ENCODE data around the gene SLC38A2.
A peak's percentile ranks its signal among the peaks of the same experiment; 100 is the strongest.

Gene SLC38A2

GRCh38 chr12:46386877-46387629 is 14.5 kb upstream of the SLC38A2 start (continued):
- no peak for TF ChIP-seq ZNF544 (tag by site-specific recombination; IDR thresholded peaks at IDR 0.05)
- 0 out of 2 replicates have a peak, but pooled peaks have one; percentile 11 for TF ChIP-seq ZEB2 (tag by site-specific recombination; IDR thresholded peaks at IDR 0.05)
- TF ChIP-seq, protein P1, sequence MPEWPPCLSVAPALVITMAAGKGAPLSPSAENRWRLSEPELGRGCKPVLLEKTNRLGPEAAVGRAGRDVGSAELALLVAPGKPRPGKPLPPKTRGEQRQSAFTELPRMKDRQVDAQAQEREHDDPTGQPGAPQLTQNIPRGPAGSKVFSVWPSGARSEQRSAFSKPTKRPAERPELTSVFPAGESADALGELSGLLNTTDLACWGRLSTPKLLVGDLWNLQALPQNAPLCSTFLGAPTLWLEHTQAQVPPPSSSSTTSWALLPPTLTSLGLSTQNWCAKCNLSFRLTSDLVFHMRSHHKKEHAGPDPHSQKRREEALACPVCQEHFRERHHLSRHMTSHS (tag by site-specific recombination; IDR thresholded peaks at IDR 0.05), result no peak
- TF ChIP-seq, protein P2, sequence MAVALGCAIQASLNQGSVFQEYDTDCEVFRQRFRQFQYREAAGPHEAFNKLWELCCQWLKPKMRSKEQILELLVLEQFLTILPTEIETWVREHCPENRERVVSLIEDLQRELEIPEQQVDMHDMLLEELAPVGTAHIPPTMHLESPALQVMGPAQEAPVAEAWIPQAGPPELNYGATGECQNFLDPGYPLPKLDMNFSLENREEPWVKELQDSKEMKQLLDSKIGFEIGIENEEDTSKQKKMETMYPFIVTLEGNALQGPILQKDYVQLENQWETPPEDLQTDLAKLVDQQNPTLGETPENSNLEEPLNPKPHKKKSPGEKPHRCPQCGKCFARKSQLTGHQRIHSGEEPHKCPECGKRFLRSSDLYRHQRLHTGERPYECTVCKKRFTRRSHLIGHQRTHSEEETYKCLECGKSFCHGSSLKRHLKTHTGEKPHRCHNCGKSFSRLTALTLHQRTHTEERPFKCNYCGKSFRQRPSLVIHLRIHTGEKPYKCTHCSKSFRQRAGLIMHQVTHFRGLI (tag by site-specific recombination; IDR thresholded peaks at IDR 0.05), result no peak
- no peak for TF ChIP-seq ZNF561 (tag by site-specific recombination; IDR thresholded peaks at IDR 0.05; ENCODE audit: borderline replicate concordance)
- TF ChIP-seq GLIS1 (tag by site-specific recombination; IDR thresholded peaks at IDR 0.05), result peak; percentile 12; the same call in 1 of the 2 replicates
- TF ChIP-seq, protein P3, sequence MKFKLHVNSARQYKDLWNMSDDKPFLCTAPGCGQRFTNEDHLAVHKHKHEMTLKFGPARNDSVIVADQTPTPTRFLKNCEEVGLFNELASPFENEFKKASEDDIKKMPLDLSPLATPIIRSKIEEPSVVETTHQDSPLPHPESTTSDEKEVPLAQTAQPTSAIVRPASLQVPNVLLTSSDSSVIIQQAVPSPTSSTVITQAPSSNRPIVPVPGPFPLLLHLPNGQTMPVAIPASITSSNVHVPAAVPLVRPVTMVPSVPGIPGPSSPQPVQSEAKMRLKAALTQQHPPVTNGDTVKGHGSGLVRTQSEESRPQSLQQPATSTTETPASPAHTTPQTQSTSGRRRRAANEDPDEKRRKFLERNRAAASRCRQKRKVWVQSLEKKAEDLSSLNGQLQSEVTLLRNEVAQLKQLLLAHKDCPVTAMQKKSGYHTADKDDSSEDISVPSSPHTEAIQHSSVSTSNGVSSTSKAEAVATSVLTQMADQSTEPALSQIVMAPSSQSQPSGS (tag by site-specific recombination; IDR thresholded peaks at IDR 0.05; ENCODE audit: low read depth), result no peak
- 0 out of 2 replicates have a peak, but pooled peaks have one; percentile 46 for TF ChIP-seq SP7 (tag by site-specific recombination; IDR thresholded peaks at IDR 0.05)
- TF ChIP-seq ZSCAN16 (tag by site-specific recombination; IDR thresholded peaks at IDR 0.05), result no peak
- peak; percentile 93 for TF ChIP-seq PRDM10 (tag by site-specific recombination; IDR thresholded peaks at IDR 0.05)
- TF ChIP-seq ZNF354C (tag by site-specific recombination; IDR thresholded peaks at IDR 0.05; ENCODE audit: borderline replicate concordance, low read depth), result no peak
- TF ChIP-seq SCRT1 (tag by site-specific recombination; IDR thresholded peaks at IDR 0.05; ENCODE audit: borderline replicate concordance), result no peak
- TF ChIP-seq, protein P4, sequence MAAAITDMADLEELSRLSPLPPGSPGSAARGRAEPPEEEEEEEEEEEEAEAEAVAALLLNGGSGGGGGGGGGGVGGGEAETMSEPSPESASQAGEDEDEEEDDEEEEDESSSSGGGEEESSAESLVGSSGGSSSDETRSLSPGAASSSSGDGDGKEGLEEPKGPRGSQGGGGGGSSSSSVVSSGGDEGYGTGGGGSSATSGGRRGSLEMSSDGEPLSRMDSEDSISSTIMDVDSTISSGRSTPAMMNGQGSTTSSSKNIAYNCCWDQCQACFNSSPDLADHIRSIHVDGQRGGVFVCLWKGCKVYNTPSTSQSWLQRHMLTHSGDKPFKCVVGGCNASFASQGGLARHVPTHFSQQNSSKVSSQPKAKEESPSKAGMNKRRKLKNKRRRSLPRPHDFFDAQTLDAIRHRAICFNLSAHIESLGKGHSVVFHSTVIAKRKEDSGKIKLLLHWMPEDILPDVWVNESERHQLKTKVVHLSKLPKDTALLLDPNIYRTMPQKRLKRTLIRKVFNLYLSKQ (tag by site-specific recombination; IDR thresholded peaks at IDR 0.05; ENCODE audit: borderline replicate concordance), result no peak
- no peak for TF ChIP-seq ZBTB20 (tag by site-specific recombination; IDR thresholded peaks at IDR 0.05)
- no peak for TF ChIP-seq ZNF777 (tag by site-specific recombination; IDR thresholded peaks at IDR 0.05; ENCODE audit: borderline replicate concordance)
- TF ChIP-seq ZNF558 (tag by site-specific recombination; IDR thresholded peaks at IDR 0.05), result no peak
- TF ChIP-seq ZFP41 (tag by site-specific recombination; IDR thresholded peaks at IDR 0.05; ENCODE audit: borderline replicate concordance), result no peak
- TF ChIP-seq ZIC2 (tag by site-specific recombination; IDR thresholded peaks at IDR 0.05), result peak; percentile 69
- TF ChIP-seq ZBTB7A (tag by site-specific recombination; IDR thresholded peaks at IDR 0.05; ENCODE audit: low read depth), result no peak
- no peak for TF ChIP-seq ZNF416 (tag by site-specific recombination; IDR thresholded peaks at IDR 0.05)
- TF ChIP-seq PRDM4 (tag by site-specific recombination; IDR thresholded peaks at IDR 0.05), result no peak
- TF ChIP-seq ZNF830 (tag by site-specific recombination; IDR thresholded peaks at IDR 0.05; ENCODE audit: low read depth), result no peak
